Tibial nerve (tissue), 4 donors: ENCODE data around the gene KMT2C.
"Not testable (repeated sequence)": the region's sequence is repeated elsewhere in the genome, so short reads cannot be mapped to it uniquely, and the experiment has no call there.

Experiments
- EP300 ChIP-seq, 2 donors: sonication (generic); formaldehyde crosslinking; IDR thresholded peaks; one replicate each; pipeline ENCODE4 v1.6.1; 2017; ENCODE audit warnings: antibody characterized with exemption in 2 of 2, mild to moderate bottlenecking in 1 of 2
- TF ChIP-seq, protein P1 (sequence below), 5 experiments: fragments of 200-600 bp in 3 of 5; fragments of 450-650 bp in 2 of 5; sonication (generic) in 3 of 5; IDR thresholded peaks; one replicate each; pipeline ENCODE4 v1.5.1; 2016 to 2019; ENCODE audit warnings: antibody characterized with exemption in 5 of 5, mild to moderate bottlenecking in 3 of 5, moderate library complexity in 2 of 5

- TF ChIP-seq, protein P1, sequence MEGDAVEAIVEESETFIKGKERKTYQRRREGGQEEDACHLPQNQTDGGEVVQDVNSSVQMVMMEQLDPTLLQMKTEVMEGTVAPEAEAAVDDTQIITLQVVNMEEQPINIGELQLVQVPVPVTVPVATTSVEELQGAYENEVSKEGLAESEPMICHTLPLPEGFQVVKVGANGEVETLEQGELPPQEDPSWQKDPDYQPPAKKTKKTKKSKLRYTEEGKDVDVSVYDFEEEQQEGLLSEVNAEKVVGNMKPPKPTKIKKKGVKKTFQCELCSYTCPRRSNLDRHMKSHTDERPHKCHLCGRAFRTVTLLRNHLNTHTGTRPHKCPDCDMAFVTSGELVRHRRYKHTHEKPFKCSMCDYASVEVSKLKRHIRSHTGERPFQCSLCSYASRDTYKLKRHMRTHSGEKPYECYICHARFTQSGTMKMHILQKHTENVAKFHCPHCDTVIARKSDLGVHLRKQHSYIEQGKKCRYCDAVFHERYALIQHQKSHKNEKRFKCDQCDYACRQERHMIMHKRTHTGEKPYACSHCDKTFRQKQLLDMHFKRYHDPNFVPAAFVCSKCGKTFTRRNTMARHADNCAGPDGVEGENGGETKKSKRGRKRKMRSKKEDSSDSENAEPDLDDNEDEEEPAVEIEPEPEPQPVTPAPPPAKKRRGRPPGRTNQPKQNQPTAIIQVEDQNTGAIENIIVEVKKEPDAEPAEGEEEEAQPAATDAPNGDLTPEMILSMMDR (IDR thresholded peaks at IDR 0.05): not testable (repeated sequence)
- not testable (repeated sequence) for TF ChIP-seq EP300 (IDR thresholded peaks at IDR 0.05)
Measured at GRCh38 chr7:152470251-152471022, 34.6 kb upstream of the KMT2C start.
